WTC11 (cell line): ENCODE data around the gene MAGI2. TPM values are rescaled to one million over a fixed set of nuclear protein-coding genes. Genes with fewer than 3 reads are reported as not detected.

ENCODE experiments used
- ATAC-seq: fragments of 200-7000 bp; cut with Tn5 transposase; 2 replicates; pipeline ENCODE4 v1.10.0; 2021; ENCODE audit warnings: mild to moderate bottlenecking, moderate library complexity
- CTCF ChIA-PET: fragments of 300-600 bp; sonication (Branson Sonifier 250); formaldehyde crosslinking; loops from one replicate; lab custom pipeline; 2021; ENCODE audit warnings: antibody characterized with exemption; lab: Charles Lee
- POLR2A ChIA-PET: fragments of 350-600 bp; sonication (Branson Sonifier 250); formaldehyde crosslinking; loops from one replicate; lab custom pipeline; 2021; ENCODE audit warnings: antibody characterized with exemption; lab: Charles Lee
- DNase-seq: peaks from one replicate; pipeline ENCODE4 v3.0.0; 2021; ENCODE audit warnings: low spot score
- H3K27ac Mint-ChIP-seq: 2 replicates; pipeline ENCODE4 v1.8.0; 2021; ENCODE audit warnings: mixed read lengths
- H3K27me3 Mint-ChIP-seq: 2 replicates; pipeline ENCODE4 v1.8.0; 2021; ENCODE audit warnings: low read depth, mild to moderate bottlenecking, moderate library complexity, mixed read lengths
- H3K36me3 Mint-ChIP-seq: 2 replicates; pipeline ENCODE4 v1.8.0; 2021; ENCODE audit warnings: mixed read lengths
- H3K4me1 Mint-ChIP-seq: 2 replicates; pipeline ENCODE4 v1.8.0; 2022; ENCODE audit warnings: mixed read lengths
- H3K4me3 Mint-ChIP-seq: 2 replicates; pipeline ENCODE4 v1.8.0; 2021; ENCODE audit warnings: mild to moderate bottlenecking, moderate library complexity, mixed read lengths
- H3K9me3 Mint-ChIP-seq: 2 replicates; pipeline ENCODE4 v1.8.0; 2021; ENCODE audit warnings: mixed read lengths
- ATF2 ChIP-seq: sonication (generic); formaldehyde crosslinking; IDR thresholded peaks from 2 replicates; pipeline ENCODE4 v1.8.1; 2022; ENCODE audit warnings: low read depth, missing genetic modification reagents, borderline replicate concordance
- CDX4 ChIP-seq: fragments of 250-450 bp; sonication (Bioruptor Pico); IDR thresholded peaks from 2 replicates; pipeline ENCODE4 v1.9.0; 2021; ENCODE audit warnings: moderate library complexity, mild to moderate bottlenecking, inconsistent platforms, borderline replicate concordance
- CREB1 ChIP-seq: sonication (generic); formaldehyde crosslinking; IDR thresholded peaks from 2 replicates; pipeline ENCODE4 v1.8.0; 2023; ENCODE audit warnings: mild to moderate bottlenecking, missing genetic modification reagents
- E2F1 ChIP-seq: sonication (generic); formaldehyde crosslinking; IDR thresholded peaks from 2 replicates; pipeline ENCODE4 v1.8.0; 2022; ENCODE audit warnings: mild to moderate bottlenecking, missing genetic modification reagents
- EMX1 ChIP-seq: fragments of 250-450 bp; sonication (Bioruptor Pico); IDR thresholded peaks from 2 replicates; pipeline ENCODE4 v1.8.0; 2021; ENCODE audit warnings: mild to moderate bottlenecking
- ETV6 ChIP-seq: sonication (generic); formaldehyde crosslinking; IDR thresholded peaks from 2 replicates; pipeline ENCODE4 v1.8.1; 2022; ENCODE audit warnings: mild to moderate bottlenecking, missing genetic modification reagents
- FOXJ3 ChIP-seq: sonication (generic); formaldehyde crosslinking; IDR thresholded peaks from 2 replicates; pipeline ENCODE4 v1.9.0; 2021; ENCODE audit warnings: missing genetic modification reagents, mild to moderate bottlenecking, borderline replicate concordance
- GRHL2 ChIP-seq: fragments of 250-450 bp; sonication (Bioruptor Pico); IDR thresholded peaks from 2 replicates; pipeline ENCODE4 v1.8.0; 2022; ENCODE audit warnings: mild to moderate bottlenecking, moderate library complexity; ENCODE audit not compliant: insufficient replicate concordance, severe bottlenecking
- HMGA2 ChIP-seq: fragments of 250-450 bp; sonication (Bioruptor Pico); IDR thresholded peaks from 2 replicates; pipeline ENCODE4 v1.4.0; 2021; ENCODE audit warnings: mild to moderate bottlenecking, moderate library complexity
- IRF2 ChIP-seq: sonication (generic); formaldehyde crosslinking; IDR thresholded peaks from 2 replicates; pipeline ENCODE4 v1.8.0; 2022; ENCODE audit warnings: low read depth, missing genetic modification reagents, borderline replicate concordance
- JUN ChIP-seq: sonication (generic); formaldehyde crosslinking; IDR thresholded peaks from 2 replicates; pipeline ENCODE4 v1.8.0; 2023; ENCODE audit warnings: mild to moderate bottlenecking, missing genetic modification reagents
- MXD4 ChIP-seq: fragments of 250-450 bp; sonication (Bioruptor Pico); IDR thresholded peaks from 2 replicates; pipeline ENCODE4 v1.8.0; 2021; ENCODE audit warnings: mild to moderate bottlenecking, moderate library complexity, borderline replicate concordance
- MYBL2 ChIP-seq: sonication (generic); formaldehyde crosslinking; IDR thresholded peaks from 2 replicates; pipeline ENCODE4 v1.8.1; 2023; ENCODE audit warnings: mild to moderate bottlenecking, moderate library complexity, missing genetic modification reagents
- NR1H2 ChIP-seq: sonication (generic); formaldehyde crosslinking; IDR thresholded peaks from 2 replicates; pipeline ENCODE4 v1.9.0; 2021; ENCODE audit warnings: mild to moderate bottlenecking, moderate library complexity, missing genetic modification reagents
- OVOL2 ChIP-seq: fragments of 250-450 bp; sonication (Bioruptor Pico); IDR thresholded peaks from 2 replicates; pipeline ENCODE4 v1.9.0; 2021; ENCODE audit warnings: mild to moderate bottlenecking, borderline replicate concordance
- RELA ChIP-seq: sonication (generic); formaldehyde crosslinking; IDR thresholded peaks from 2 replicates; pipeline ENCODE4 v1.8.1; 2022; ENCODE audit warnings: missing genetic modification reagents, mild to moderate bottlenecking, borderline replicate concordance
- RORB ChIP-seq: fragments of 250-450 bp; sonication (Bioruptor Pico); IDR thresholded peaks from 2 replicates; pipeline ENCODE4 v1.9.0; 2021; ENCODE audit warnings: mild to moderate bottlenecking
- TEAD1 ChIP-seq: sonication (generic); formaldehyde crosslinking; IDR thresholded peaks from 2 replicates; pipeline ENCODE4 v1.8.0; 2022; ENCODE audit warnings: mild to moderate bottlenecking, missing genetic modification reagents
- USF1 ChIP-seq: sonication (generic); formaldehyde crosslinking; IDR thresholded peaks from 2 replicates; pipeline ENCODE4 v1.8.0; 2022; ENCODE audit warnings: mild to moderate bottlenecking, missing genetic modification reagents
- ZBTB21 ChIP-seq: sonication (generic); formaldehyde crosslinking; IDR thresholded peaks from 2 replicates; pipeline ENCODE4 v1.8.1; 2023; ENCODE audit warnings: mild to moderate bottlenecking, missing genetic modification reagents, borderline replicate concordance
- ZNF121 ChIP-seq: sonication (generic); formaldehyde crosslinking; IDR thresholded peaks from 2 replicates; pipeline ENCODE4 v1.8.0; 2023; ENCODE audit warnings: missing genetic modification reagents
- ZNF232 ChIP-seq: sonication (generic); formaldehyde crosslinking; IDR thresholded peaks from 2 replicates; pipeline ENCODE4 v1.8.0; 2022; ENCODE audit warnings: mild to moderate bottlenecking, missing genetic modification reagents
- ZNF416 ChIP-seq: fragments of 250-450 bp; sonication (Bioruptor Pico); IDR thresholded peaks from 2 replicates; pipeline ENCODE4 v1.9.0; 2021; ENCODE audit warnings: mild to moderate bottlenecking, inconsistent platforms
- ZNF423 ChIP-seq: fragments of 250-450 bp; sonication (Bioruptor Pico); IDR thresholded peaks from 2 replicates; pipeline ENCODE4 v2.1.2; 2022; ENCODE audit warnings: mild to moderate bottlenecking, moderate library complexity
- ZNF425 ChIP-seq: fragments of 250-450 bp; sonication (Bioruptor Pico); conservative IDR thresholded peaks from 2 replicates; pipeline ENCODE4 v1.9.0; 2021; ENCODE audit warnings: mild to moderate bottlenecking
- ZSCAN18 ChIP-seq: fragments of 250-450 bp; sonication (Bioruptor Pico); IDR thresholded peaks from 2 replicates; pipeline ENCODE4 v2.1.2; 2022; ENCODE audit warnings: mild to moderate bottlenecking, moderate library complexity
- total RNA-seq: library from RNA; stranded (reverse); gene quantifications from 3 replicates; pipeline ENCODE4 v1.2.3, GENCODE V29; 2021
- TF ChIP-seq, protein P1 (sequence below): sonication (generic); formaldehyde crosslinking; IDR thresholded peaks from 2 replicates; pipeline ENCODE4 v1.8.1; 2023; ENCODE audit warnings: mild to moderate bottlenecking, missing genetic modification reagents, moderate library complexity
- TF ChIP-seq, protein P2 (sequence below): sonication (generic); formaldehyde crosslinking; conservative IDR thresholded peaks from 2 replicates; pipeline ENCODE4 v1.8.1; 2022; ENCODE audit warnings: mild to moderate bottlenecking, missing genetic modification reagents

Gene MAGI2
- total RNA-seq, 1 experiment from 2014 or later, result 26.6 TPM

DNA sequence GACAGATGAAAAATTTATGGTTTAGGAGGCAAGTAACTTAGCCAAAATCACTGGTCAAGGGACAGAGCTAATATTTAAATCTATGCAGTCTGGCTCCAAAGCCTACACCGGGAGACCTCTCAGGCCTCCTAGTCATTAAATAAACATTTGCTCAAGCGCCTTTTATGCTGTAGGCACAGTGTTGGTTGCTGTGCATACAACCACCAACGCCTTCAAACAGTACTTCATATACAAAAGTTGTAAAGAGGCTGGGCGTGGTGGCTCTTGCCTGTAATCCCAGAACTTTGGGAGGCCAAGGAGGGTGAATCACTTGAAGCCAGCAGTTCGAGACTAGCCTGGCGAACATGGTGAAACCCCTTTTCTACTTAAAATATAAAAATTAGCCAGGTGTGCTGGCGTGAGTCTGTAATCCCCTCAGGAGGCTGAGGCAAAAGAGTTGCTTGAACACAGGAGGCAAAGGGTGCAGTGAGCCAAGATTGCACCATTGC lies 159.8 kb downstream of the MAGI2 start:
- ChIA-PET CTCF (interaction anchor here (0.9 to 1.2 kb wide), 4 partner anchors 8 to 448 kb away, joined by 3 to 6 read pairs (median 4); no protein-coding TSS in a partner anchor), POLR2A (no interaction called here)
- ATAC-seq, result no peak
- TF ChIP-seq ZNF423 (CRISPR knock-in tag), result no peak
- no peak for TF ChIP-seq USF1 (CRISPR knock-in tag)
- no peak for TF ChIP-seq ZNF416 (CRISPR knock-in tag)
- TF ChIP-seq ZNF121, result no peak
- no peak for TF ChIP-seq ETV6 (CRISPR knock-in tag)
- no peak for TF ChIP-seq ZSCAN18 (CRISPR knock-in tag)
- TF ChIP-seq IRF2, result no peak
- no peak for TF ChIP-seq FOXJ3 (CRISPR knock-in tag)
- TF ChIP-seq CREB1 (CRISPR knock-in tag), result no peak
- no peak for TF ChIP-seq GRHL2 (CRISPR knock-in tag)
- TF ChIP-seq ZNF232 (CRISPR knock-in tag), result no peak
- TF ChIP-seq ATF2 (CRISPR knock-in tag), result no peak
- TF ChIP-seq EMX1 (CRISPR knock-in tag), result no peak
- TF ChIP-seq OVOL2 (CRISPR knock-in tag), result no peak
- TF ChIP-seq, protein P1, sequence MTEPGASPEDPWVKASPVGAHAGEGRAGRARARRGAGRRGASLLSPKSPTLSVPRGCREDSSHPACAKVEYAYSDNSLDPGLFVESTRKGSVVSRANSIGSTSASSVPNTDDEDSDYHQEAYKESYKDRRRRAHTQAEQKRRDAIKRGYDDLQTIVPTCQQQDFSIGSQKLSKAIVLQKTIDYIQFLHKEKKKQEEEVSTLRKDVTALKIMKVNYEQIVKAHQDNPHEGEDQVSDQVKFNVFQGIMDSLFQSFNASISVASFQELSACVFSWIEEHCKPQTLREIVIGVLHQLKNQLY, result no peak
- TF ChIP-seq RELA, result no peak
- TF ChIP-seq NR1H2 (CRISPR knock-in tag), result no peak
- TF ChIP-seq ZBTB21 (CRISPR knock-in tag), result no peak
- TF ChIP-seq, protein P2, sequence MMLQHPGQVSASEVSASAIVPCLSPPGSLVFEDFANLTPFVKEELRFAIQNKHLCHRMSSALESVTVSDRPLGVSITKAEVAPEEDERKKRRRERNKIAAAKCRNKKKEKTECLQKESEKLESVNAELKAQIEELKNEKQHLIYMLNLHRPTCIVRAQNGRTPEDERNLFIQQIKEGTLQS (CRISPR knock-in tag), result no peak
- TF ChIP-seq HMGA2 (CRISPR knock-in tag), result no peak
- Mint-ChIP-seq H3K4me3 (no peak overlapping the region), H3K27ac (no peak overlapping the region), H3K27me3 (no peaks in the 10 kb centered on the region; the same call in 1 of the 2 replicates), H3K36me3 (no peaks in the 10 kb centered on the region), H3K4me1 (peaks cover 4% of the 10 kb centered on the region; the same call in 1 of the 2 replicates), H3K9me3 (no peaks in the 10 kb centered on the region)
- DNase-seq, result no peak

DNA sequence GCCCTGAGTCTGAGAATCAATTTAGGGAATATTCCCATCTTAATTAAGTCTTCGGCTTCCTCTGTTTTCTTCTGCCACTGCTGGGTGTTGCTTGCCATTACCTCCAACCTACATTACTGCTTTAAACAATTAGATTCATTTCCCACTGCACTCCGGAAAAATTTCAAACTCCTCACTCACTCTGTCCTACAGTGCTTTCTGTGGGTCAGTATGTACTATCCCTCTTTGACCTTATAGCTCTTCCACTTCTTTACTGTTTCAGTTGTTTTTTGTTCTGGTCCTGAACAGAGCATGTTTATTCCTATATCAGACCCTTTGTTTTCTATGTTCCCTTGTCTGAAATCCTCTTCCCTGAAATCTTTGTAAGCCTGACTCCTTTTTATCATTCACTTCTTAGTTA lies 160.6 kb downstream of the MAGI2 start:
- ChIA-PET POLR2A (no interaction called here), CTCF (no interaction called here)
- Mint-ChIP-seq H3K9me3 (no peaks in the 10 kb centered on the region), H3K4me3 (no peak overlapping the region), H3K4me1 (peaks cover 4% of the 10 kb centered on the region; the same call in 1 of the 2 replicates), H3K36me3 (no peaks in the 10 kb centered on the region), H3K27ac (no peak overlapping the region), H3K27me3 (no peaks in the 10 kb centered on the region)
- ATAC-seq, result no peak
- DNase-seq, result no peak
- TF ChIP-seq MYBL2 (CRISPR knock-in tag) (no peak), ZNF425 (CRISPR knock-in tag) (no peak), E2F1 (CRISPR knock-in tag) (no peak), RELA (no peak), RORB (CRISPR knock-in tag) (no peak), MXD4 (CRISPR knock-in tag) (no peak), GRHL2 (CRISPR knock-in tag) (no peak), JUN (CRISPR knock-in tag) (no peak), CDX4 (CRISPR knock-in tag) (no peak), TEAD1 (CRISPR knock-in tag) (no peak), HMGA2 (CRISPR knock-in tag) (no peak)
